Measurements from ENCODE around the gene TOR2A. TPM values are rescaled to one million over a fixed set of nuclear protein-coding genes. Genes with fewer than 3 reads are reported as not detected.
A peak's percentile ranks its signal among the peaks of the same experiment; 100 is the strongest.

TOR2A gene
- total RNA-seq, 1 donor from 2014 or later, result 6.4 TPM

- H3K27ac Mint-ChIP-seq (ENCODE audit: unreplicated experiment), result peak overlapping the region; percentile 92
- H3K36me3 Mint-ChIP-seq (ENCODE audit: low read depth), result peaks cover 3% of the 10 kb centered on the region
- peak overlapping the region; percentile 89 for H3K4me3 Mint-ChIP-seq (ENCODE audit: unreplicated experiment)
- TF ChIP-seq CTCF (IDR thresholded peaks at IDR 0.05), result no peak
- no peaks in the 10 kb centered on the region for H3K27me3 Mint-ChIP-seq (ENCODE audit: low read depth)
- DNase-seq (ENCODE audit: low spot score), result peak; percentile 100
- H3K9me3 Mint-ChIP-seq (ENCODE audit: low read depth), result no peaks in the 10 kb centered on the region
- H3K4me1 Mint-ChIP-seq (ENCODE audit: low read depth), result peaks cover 51% of the 10 kb centered on the region
Measured at GRCh38 chr9:127770905-127771569, 35.9 kb upstream of the TOR2A start.

DNA sequence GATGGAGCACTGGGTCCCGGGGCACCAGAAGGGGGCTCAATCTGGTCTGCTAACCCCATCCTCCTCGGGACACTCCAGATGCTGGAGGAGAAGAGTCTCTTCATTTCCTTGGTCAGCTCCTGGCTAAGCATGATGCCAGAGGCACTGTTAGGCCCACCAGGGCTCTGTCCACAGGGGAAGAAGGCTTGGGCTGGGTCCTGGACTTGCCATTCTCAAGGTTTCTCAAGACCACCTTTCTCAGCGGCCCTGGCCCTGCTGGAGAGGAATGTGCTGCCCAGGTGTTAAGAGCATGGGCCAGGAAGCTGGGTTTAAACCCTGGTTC lies 35.5 kb upstream of the TOR2A start:
- Mint-ChIP-seq H3K4me3 (ENCODE audit: unreplicated experiment) (peak overlapping the region; percentile 89), H3K9me3 (ENCODE audit: low read depth) (no peaks in the 10 kb centered on the region), H3K27ac (ENCODE audit: unreplicated experiment) (peak overlapping the region; percentile 92), H3K27me3 (ENCODE audit: low read depth) (no peaks in the 10 kb centered on the region), H3K4me1 (ENCODE audit: low read depth) (peaks cover 53% of the 10 kb centered on the region), H3K36me3 (ENCODE audit: low read depth) (peaks cover 3% of the 10 kb centered on the region)
- no peak for DNase-seq (ENCODE audit: low spot score)
- TF ChIP-seq CTCF (IDR thresholded peaks at IDR 0.05), result no peak

GRCh38 chr9:127769929-127770582 lies 35.0 kb upstream of the TOR2A start:
- peak; percentile 33 for TF ChIP-seq CTCF (IDR thresholded peaks at IDR 0.05)
- no peaks in the 10 kb centered on the region for H3K9me3 Mint-ChIP-seq (ENCODE audit: low read depth)
- peaks cover 53% of the 10 kb centered on the region for H3K4me1 Mint-ChIP-seq (ENCODE audit: low read depth)
- peaks cover 5% of the 10 kb centered on the region for H3K36me3 Mint-ChIP-seq (ENCODE audit: low read depth)
- no peak for DNase-seq (ENCODE audit: low spot score)
- H3K27me3 Mint-ChIP-seq (ENCODE audit: low read depth), result no peaks in the 10 kb centered on the region
- H3K4me3 Mint-ChIP-seq (ENCODE audit: unreplicated experiment), result peak overlapping the region; percentile 89
- H3K27ac Mint-ChIP-seq (ENCODE audit: unreplicated experiment), result peak overlapping the region; percentile 98

- Mint-ChIP-seq H3K4me3 (ENCODE audit: unreplicated experiment) (peak overlapping the region; percentile 33), H3K36me3 (ENCODE audit: low read depth) (peaks cover 5% of the 10 kb centered on the region), H3K9me3 (ENCODE audit: low read depth) (no peaks in the 10 kb centered on the region), H3K27ac (ENCODE audit: unreplicated experiment) (peak overlapping the region; percentile 98), H3K4me1 (ENCODE audit: low read depth) (peaks cover 58% of the 10 kb centered on the region), H3K27me3 (ENCODE audit: low read depth) (no peaks in the 10 kb centered on the region)
- no peak for DNase-seq (ENCODE audit: low spot score)
- no peak for TF ChIP-seq CTCF (IDR thresholded peaks at IDR 0.05)
Measured at GRCh38 chr9:127769101-127769500, 34.0 kb upstream of the TOR2A start.

- Mint-ChIP-seq H3K4me1 (ENCODE audit: low read depth) (peaks cover 62% of the 10 kb centered on the region), H3K9me3 (ENCODE audit: low read depth) (no peaks in the 10 kb centered on the region), H3K4me3 (ENCODE audit: unreplicated experiment) (peak overlapping the region; percentile 33), H3K27me3 (ENCODE audit: low read depth) (no peaks in the 10 kb centered on the region), H3K36me3 (ENCODE audit: low read depth) (peaks cover 5% of the 10 kb centered on the region), H3K27ac (ENCODE audit: unreplicated experiment) (peak overlapping the region; percentile 98)
- TF ChIP-seq CTCF (IDR thresholded peaks at IDR 0.05), result no peak
- DNase-seq (ENCODE audit: low spot score), result no peak
Measured at GRCh38 chr9:127768698-127769097, 33.6 kb upstream of the TOR2A start.
